Islet precursor cell (in vitro differentiated cells): Measurements from ENCODE around the gene NXNL2.
A peak's percentile ranks its signal among the peaks of the same experiment; 100 is the strongest.

ENCODE experiments used
- DNase-seq: peaks from one replicate; pipeline ENCODE4 v3.0.0-alpha.2; 2018

NXNL2 gene

DNA sequence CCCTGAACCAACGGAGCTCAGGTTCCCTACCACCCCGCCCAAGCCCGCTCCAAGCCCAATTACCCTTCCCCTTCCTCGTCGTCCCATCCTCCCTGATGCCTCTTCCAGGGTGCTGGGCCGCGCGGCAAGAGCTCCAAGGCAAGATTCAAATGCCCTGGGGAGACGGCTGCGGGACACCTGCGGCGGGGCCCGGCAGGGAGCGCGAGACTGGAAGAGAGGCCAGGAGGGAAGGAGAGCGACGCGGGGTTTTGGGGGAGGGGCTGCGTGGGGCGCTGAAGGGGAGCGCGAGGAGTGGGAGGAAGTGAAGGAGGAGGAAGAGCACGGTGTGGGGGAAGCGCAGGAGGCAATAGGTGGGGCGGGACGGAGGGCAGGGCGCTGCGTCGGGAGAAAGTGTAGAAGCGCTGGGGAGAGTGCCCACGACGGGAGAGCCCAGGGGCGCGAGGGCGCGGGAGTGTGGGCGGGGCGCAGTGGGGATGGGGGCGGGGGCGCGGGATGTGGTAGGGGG, 975 bp upstream of the NXNL2 start:
- DNase-seq = peak; percentile 86

DNA sequence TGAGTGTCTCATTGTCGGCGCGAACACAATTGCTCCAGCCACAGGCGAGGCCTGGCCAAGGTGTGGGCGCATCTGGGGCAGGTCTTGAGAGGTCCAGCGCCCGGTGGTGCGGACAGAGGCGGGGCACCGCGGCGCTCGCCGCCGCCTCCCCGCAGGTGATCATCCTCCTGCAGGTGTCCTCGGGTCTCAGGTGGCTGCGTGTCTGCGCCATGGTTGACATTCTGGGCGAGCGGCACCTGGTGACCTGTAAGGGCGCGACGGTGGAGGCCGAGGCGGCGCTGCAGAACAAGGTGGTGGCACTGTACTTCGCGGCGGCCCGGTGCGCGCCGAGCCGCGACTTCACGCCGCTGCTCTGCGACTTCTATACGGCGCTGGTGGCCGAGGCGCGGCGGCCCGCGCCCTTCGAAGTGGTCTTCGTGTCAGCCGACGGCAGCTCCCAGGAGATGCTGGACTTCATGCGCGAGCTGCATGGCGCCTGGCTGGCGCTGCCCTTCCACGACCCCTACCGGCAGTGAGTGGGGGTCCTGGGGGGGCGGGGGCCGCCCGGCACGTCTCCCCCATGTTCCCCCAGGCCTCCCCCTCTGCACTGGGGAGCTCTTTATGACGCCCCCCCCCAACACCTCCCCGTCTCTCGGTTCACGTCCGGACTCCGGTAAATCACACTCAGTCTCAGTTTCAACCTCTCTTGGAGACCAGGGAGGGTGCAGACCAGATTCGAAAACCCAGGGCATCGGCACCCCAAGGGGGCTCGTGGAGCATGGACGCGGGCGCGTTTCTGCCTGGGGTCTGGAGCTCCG, 446 bp downstream of the NXNL2 start:
- no peak for DNase-seq

- peak; percentile 64 for DNase-seq
Measured at GRCh38 chr9:88536023-88536324, 996 bp downstream of the NXNL2 start.

DNA sequence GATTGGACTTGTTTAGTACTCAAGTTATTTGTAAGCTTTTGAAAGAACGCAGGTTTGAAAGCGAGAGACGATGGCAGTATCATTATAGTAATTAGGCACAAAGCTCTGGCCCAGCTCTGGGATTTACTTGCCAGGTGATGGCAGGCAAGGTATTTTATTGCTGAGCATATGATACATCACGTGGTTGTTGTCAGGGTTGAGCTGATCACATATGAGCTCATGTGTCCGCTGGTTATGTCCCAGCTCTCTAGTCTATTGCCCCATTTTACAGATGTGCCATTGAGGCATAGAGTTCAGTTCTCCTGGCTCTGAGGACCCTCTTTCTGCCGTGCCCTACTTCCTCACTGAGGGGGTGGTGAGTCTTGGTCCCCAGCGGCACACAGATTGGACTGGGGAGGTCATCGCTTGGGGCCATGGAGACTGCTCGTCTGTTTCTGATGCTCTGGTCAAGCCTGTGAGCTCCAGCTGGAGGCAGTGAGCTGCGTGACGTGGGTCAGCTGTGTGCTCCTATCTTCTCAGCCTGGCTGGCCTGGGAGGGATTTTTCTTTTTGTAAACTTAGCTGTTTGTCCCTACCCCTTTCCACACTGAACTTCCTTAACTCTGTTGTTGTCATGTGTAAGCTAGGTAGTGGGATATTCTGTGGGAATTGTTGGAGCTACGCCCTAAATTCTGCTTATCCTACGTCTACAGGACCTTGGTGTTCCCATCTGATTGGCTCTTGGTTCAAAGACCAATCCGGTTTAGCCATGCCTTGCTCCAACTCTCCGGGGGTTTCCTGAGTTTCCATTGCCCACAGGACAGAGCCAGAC, 2.2 kb downstream of the NXNL2 start:
- DNase-seq = no peak

- peak; percentile 77 for DNase-seq
Measured at GRCh38 chr9:88537761-88538091, 2.7 kb downstream of the NXNL2 start.

- no peak for DNase-seq
Measured at GRCh38 chr9:88538311-88539085, 3.5 kb downstream of the NXNL2 start.

- DNase-seq = no peak
Measured at GRCh38 chr9:88539246-88539645, 4.3 kb downstream of the NXNL2 start.

GRCh38 chr9:88540251-88540763, 5.3 kb downstream of the NXNL2 start:
- DNase-seq = no peak

- DNase-seq = no peak
Measured at GRCh38 chr9:88544245-88544644, 9.3 kb downstream of the NXNL2 start.

GRCh38 chr9:88551546-88552137, 16.7 kb downstream of the NXNL2 start:
- no peak for DNase-seq

DNA sequence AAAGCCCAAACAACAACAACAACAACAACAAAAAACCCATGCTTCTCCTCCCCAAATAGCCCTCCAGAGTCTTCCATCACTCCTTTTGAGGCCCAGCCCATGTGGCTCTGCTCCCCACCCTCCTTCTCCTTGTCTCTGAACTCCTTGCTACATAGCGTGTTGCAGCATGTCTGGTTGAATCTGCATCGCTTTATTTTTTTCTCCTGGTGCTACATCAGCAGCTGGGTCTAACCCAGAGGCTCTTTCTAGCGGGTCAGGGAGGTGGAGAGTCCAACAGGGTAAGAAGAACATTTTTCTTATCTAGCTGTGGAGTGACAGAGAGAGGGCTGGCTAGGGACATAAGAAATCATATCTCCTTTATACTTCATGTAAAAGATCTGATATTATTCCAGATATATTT, 18.4 kb downstream of the NXNL2 start:
- no peak for DNase-seq

- DNase-seq = no peak
Measured at GRCh38 chr9:88555268-88555980, 20.4 kb downstream of the NXNL2 start.

DNA sequence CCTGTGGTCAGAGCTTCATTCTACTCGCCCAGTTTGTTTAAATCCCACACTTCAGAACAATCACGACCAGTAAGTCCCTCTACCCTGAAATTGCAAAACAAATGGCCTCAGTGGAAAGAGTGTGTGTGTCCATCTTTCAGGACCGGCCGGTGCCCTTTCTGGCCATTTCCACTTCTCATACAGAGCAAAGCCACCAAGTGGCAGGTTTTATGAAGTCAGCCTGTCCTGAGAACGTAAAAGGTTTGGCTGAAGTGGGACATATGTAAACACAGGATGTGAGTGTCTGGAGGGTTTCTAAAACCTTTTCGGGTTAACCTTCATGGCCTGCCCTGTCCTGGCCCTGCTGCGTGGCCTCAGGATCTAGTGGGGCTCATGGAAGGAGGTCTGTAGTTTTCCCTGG, 24.7 kb downstream of the NXNL2 start:
- DNase-seq = no peak

DNA sequence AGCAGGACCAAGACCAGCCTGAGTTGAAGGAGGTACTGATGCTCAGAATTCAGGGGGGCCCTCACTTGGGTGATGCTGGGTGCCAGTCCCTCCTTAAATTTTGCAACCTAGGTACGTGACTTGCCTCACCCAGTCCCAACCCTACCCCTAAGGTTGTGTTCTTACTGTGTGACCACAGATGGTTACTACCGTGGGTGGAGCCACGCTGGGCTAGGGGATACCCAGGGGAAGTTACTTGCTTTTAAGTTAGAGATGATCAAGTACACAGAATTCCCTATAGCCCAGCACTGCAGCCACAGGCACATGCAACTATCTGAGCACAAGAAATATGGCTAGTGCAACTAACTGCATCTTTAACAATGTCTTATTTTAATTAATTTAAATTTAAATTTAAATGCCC, 32.9 kb downstream of the NXNL2 start:
- no peak for DNase-seq

- DNase-seq = no peak
Measured at GRCh38 chr9:88571419-88571818, 36.4 kb downstream of the NXNL2 start.

DNA sequence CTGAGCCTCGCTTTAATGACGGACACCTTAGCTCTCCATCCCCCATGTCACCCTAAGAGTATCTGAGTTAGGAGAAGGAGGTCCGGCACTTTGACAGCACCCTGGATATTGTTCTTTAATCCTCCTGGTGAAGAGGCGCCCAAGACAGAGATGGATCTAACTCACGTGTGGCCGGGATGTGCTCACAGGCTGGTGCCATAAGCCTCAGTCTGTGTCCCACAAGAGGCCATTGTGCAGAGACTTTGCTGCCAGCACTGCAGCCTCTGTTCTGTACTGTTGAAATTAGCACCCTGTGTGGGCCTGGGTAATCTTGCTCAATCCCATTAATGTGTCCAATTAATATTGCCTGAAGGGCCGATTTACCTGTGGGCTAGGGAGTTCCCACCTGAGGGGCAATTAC, 37.7 kb downstream of the NXNL2 start:
- DNase-seq = no peak

- DNase-seq = no peak
Measured at GRCh38 chr9:88574953-88575352, 40.0 kb downstream of the NXNL2 start.

GRCh38 chr9:88577256-88578120, 42.5 kb downstream of the NXNL2 start:
- no peak for DNase-seq

GRCh38 chr9:88578121-88579049, 43.4 kb downstream of the NXNL2 start:
- peak; percentile 87 for DNase-seq

DNA sequence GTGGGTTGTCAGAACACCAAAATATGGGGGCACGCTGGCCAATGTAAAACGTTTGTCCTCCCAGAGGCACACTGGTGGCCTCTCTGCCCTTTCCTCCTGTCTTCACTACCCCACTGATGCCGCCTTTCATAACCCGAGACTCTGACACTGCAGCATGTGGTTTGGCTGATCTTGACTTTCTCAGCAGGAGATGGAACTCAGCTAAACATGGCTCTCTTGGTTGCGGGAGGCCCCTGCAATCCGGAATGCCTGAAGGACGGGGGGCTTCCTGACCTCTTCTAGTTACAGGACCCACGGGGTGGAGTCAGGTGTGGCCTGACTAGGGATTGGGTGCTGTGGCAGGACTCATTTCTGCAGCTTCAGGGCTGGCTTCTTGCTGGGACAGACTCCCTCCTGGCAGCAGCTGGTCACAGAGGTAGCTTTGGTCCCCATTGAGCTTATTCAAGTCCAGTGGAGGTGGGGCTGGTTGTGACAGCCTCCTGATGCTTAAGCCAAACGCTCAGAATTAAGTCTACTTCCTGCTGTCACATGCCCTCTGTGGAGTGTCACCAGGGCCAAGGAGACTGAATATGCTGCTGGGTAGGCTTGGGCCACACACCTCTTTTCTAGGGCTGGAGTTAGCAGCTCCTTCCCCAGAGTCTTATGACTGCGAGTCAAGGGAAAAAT, 44.2 kb downstream of the NXNL2 start:
- DNase-seq = no peak
